EL (cell line): ENCODE results near the gene TUBA3E.
A peak's percentile ranks its signal among the peaks of the same experiment; 100 is the strongest.
"Not testable (repeated sequence)": the region's sequence is repeated elsewhere in the genome, so short reads cannot be mapped to it uniquely, and the experiment has no call there.

Source experiments
- DNase-seq: peaks from one replicate; pipeline ENCODE4 v3.0.0-alpha.2; 2016

The TUBA3E gene

DNA sequence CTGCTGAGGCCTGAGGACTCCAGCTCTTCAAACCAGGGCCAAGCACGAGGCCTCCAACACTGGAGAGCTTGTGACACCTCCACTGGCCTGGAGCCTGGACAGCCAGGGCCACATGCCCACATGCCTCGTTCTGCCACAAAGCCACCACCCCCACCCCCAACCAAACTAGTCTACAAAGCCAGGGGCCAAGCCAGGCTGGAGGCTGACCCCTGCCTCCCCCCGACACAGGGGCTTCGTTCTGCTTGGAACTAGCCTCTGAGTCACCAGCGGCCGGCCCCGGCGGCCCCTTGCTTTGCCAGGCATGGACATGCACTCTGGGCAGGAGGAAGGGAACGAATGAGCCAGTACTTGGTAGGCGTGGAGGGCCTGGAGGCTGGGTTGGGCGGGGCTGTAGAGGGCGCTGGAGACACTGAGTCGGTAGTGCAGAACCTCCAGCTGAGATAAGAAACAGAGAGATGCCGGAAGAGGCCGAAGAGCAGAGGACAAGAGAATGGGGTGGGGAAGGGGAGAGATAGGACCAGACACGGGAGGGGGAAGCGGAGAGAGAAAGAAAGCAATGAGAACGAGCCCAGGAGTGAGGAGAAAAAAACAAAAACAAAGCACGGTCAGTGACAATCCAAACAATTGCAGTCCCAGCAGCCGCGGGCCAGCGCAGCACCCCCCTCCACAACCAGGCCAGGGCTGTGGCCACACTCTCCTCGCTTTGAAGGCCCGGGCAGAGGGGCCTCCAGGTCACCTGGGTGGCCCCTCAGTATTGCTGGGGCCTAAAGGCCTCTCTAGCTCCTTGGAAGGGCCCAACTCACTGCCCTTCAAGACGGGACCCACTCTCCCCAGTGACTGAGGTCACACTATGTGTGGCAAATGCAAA lies 37.2 kb downstream of the TUBA3E start:
- DNase-seq, result not testable (repeated sequence)

GRCh38 chr2:130160131-130160530 lies 38.1 kb downstream of the TUBA3E start:
- DNase-seq, result no peak

DNA sequence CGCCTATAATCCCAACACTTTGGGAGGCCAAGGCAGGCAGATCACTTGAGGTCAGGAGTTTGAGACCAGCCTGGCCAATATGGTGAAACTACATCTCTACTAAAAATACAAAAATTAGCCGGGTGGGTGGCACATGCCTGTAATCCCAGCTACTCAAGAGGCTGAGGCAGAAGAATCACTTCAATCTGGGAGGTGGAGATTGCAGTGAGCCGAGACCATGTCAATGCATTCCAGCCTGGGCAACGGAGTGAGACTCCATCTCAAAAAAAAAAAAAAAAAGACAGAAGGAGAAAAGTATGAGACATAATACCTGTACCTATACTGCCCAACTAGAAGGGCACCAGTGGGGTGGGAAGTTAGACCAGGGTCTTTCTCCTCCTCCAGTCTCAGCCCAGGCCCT lies 38.9 kb downstream of the TUBA3E start:
- DNase-seq, result not testable (repeated sequence)

DNA sequence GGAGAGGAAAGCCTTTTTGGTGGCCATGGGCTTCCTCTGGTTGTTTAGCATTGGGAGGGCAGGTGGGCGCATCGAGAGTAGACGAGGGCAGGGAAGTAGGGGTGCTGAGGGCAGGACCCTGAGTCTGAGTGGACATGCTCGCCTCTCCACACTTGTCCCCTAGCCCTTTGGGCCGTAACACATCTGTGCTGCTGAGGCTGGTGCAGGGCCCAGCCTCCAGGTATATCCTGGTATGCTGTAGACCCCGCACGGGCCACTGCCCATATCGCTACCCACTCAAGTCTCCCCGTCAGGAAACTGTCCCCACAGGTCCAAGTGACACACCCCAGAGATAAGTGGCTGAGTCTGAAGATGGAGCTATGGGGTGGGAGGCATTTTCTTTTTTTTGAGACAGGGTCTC lies 39.6 kb downstream of the TUBA3E start:
- DNase-seq, result no peak

DNA sequence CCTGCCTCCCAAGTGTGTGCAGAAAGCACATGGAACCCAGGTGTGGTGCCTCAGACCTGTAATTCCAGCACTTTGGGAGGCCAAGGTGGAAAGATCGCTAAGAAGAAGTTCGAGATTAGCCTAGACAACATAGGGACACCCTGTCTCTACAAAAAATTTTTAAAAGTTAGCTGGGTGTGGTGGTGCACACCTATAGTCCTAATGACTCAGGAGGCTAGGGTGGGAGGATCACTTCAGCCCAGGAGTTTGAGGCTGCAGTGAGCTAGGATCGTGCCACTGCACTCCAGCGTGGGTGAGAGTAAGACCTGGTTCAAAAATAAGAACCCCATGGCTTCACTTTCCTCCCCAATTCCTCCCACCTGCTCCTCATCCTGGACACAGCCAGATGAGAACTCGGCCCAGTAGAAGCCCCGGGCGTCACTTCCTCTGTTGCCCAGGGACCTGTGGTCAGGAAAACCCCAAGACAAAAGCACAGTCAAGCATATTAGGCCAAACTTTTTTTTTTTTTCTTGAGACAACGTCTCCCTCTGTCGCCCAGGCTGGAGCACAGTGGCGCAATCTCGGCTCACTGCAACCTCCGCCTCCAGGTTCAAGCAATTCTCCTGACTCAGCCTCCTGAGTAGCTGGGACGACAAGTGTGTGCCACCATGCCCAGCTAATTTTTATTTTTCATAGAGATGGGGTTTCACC lies 40.3 kb downstream of the TUBA3E start:
- not testable (repeated sequence) for DNase-seq

GRCh38 chr2:130157354-130157753 lies 40.9 kb downstream of the TUBA3E start:
- DNase-seq, result peak; percentile 6

GRCh38 chr2:130156624-130157004 lies 41.6 kb downstream of the TUBA3E start:
- DNase-seq, result no peak

GRCh38 chr2:130155956-130156623 lies 42.1 kb downstream of the TUBA3E start:
- peak; percentile 31 for DNase-seq

DNA sequence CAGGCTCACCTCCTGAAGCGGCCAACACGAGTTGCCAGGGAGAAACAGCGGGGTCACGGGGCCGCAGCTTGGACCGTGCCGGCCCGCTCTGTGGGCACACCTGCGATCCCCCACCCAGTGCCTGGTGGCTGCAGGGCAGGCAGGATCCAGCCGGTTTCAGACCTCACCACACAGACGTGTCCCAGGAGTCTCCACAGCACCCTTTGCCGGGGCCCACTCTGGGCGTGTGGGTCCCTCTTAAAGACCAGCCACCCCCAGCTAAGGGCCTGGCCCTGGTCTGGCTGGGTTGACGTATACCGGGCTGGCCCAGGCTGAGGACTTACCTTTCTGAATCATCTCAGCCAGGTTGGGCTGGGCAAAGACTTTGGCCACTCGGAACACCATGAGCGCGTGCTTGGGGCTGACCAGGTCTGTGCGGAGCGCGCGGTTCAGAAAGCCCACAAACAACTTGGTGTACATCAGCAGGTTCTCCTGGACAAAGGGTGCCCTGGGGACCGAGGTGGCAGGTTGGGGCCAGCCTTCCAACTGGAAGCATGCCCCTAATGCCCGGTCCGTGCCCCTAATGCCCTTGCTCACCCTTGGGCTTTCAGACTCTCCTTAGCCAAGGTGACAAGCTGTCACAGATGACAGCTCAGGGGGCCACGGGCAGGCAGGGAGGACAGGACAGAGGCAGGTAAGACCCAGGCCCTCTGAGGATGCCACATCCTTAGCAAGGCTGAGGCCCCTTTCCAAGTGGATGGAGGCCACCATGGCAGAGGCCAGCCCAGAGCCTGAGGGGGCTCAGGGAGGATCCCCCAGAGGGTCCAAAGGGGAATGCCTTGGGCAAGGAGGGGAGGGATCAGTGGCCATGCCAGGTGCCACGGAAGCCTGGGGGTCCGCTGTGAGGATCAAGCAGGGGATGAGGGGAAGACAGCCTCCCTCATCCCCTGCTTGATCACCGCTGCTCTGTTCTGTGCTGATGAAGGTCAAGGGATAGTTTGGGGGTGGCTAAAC lies 43.2 kb downstream of the TUBA3E start:
- DNase-seq, result no peak

DNA sequence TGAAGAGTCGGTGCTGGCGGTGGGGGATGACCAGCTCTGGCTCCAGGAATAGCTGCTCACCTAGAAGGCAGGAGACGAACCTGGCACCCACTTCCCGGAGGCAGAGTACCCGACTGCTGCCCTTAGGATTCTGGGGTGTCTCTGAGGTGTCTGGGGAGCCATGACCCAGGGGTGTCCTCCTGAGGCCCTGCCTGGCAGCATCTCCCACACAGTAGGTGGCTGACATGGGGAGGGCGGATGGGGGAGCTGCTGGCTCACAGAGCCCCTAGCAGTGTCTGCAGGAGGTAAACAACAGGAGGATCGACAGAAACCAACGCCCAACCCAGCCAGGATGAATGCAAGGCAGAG lies 43.8 kb downstream of the TUBA3E start:
- DNase-seq, result not testable (repeated sequence)

- DNase-seq, result not testable (repeated sequence)
These were observed 44.4 kb downstream of the TUBA3E start for GRCh38 chr2:130153721-130154422.

GRCh38 chr2:130152816-130153595 lies 45.2 kb downstream of the TUBA3E start:
- no peak for DNase-seq

DNA sequence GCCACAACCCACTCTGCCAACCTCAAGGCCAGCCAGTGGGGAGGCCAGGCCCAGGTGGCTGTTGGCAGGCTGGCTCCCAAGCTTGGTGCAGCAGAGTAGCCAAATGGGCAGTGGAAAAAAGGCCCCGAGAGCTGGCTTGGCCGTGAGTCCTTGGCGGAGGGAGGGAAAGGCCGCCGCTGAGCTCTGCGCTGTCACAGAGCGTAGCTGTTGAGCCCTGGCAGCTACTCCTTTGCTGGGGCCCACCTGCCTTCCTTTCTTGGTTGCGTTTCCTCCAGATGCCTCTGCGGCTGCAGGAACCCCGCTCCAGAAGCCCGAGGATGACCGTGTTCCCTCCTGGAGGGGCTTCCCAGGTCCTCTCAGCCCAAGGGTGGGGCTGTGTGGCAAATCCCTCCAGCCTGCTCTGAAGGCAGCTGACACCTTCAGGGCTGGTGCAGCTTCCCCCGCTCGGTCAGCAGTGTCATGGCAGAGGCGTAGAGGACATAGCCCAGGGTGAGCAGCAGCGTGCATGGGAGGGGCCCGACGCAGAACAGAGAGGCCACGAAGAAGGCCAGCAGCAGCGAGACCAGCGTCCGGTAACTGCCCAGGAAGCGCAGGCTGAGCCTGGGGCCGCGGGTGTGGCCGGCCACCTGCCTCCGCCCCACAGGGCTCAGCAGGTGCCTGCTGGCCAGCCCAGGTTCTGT lies 46.0 kb downstream of the TUBA3E start:
- not testable (repeated sequence) for DNase-seq

GRCh38 chr2:130151145-130151512 lies 47.1 kb downstream of the TUBA3E start:
- not testable (repeated sequence) for DNase-seq

- no peak for DNase-seq
These were observed 47.8 kb downstream of the TUBA3E start for GRCh38 chr2:130150181-130151144.

DNA sequence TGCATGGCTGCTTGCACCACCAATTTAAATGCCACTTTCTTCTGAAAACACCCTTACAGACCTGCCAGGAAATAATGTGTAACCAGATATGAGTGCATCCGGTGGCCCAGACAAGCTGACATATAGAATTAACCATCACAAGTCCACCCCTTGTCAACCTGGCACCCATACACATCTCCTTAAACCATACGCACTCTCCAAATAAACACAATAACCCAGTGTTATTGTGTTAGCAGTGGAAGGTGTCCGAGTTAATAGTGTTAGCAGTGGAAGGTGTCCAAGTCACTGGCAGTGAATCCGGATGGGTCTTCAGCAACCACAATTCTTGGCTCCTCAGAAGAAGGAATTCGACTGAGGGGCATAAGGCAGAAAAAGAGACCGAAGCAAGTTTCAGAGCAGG lies 49.7 kb downstream of the TUBA3E start:
- DNase-seq, result not testable (repeated sequence)

DNA sequence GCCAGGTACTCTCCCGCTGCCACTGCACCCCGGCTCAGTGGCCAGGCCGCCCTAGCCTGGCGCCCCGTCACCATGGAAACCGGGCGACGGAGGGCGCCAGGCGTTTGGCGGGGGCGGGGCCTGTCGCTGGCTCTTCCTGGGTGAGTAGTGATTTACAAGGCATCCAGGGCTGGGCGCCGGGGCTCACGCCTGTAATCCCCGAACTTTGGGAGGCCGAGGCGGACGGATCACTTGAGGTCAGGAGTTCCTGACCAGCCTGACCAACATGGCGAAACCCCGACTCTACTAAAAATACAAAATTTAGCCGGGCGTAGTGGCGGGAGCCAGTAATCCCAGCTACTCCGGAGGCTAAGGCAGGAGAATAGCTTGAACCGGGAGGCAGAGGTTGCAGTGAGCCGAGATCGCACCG lies 53.2 kb downstream of the TUBA3E start, which contains the start of gene CCDC74B:
TSS of gene CCDC74B (minus strand) at position 107 of the 409 bp plus-strand sequence. CDS start 116 bp downstream, outside the sequence.
- peak; percentile 59 for DNase-seq

- DNase-seq, result not testable (repeated sequence)
These were observed 54.8 kb downstream of the TUBA3E start for GRCh38 chr2:130143266-130144039.
